PC-9 (cell line): ENCODE measurements around the gene SLC36A3. TPM values are rescaled to one million over a fixed set of nuclear protein-coding genes. Genes with fewer than 3 reads are reported as not detected.
A peak's percentile ranks its signal among the peaks of the same experiment; 100 is the strongest.

Experiments used
- BruUV-seq: library from RNA; stranded (reverse); fragments of 400-500 nt; replicated peaks from 2 replicates; lab custom pipeline; 2021; lab: Mats Ljungman, UMichigan
- CTCF ChIA-PET: fragments of 300-600 bp; sonication (Branson Sonifier 250); formaldehyde crosslinking; loops from one replicate; lab custom pipeline; 2022; ENCODE audit warnings: antibody characterized with exemption; lab: Charles Lee
- POLR2A ChIA-PET: fragments of 300-600 bp; sonication (Branson Sonifier 250); formaldehyde crosslinking; loops from one replicate; lab custom pipeline; 2022; ENCODE audit warnings: antibody characterized with exemption; ENCODE audit not compliant: unreplicated experiment; lab: Charles Lee
- DNase-seq, 2 experiments: peaks; one replicate each; pipeline versions ENCODE4 v3.0.0 to v3.0.0-alpha.2; 2015 to 2022; ENCODE audit warnings: mixed read lengths in 1 of 2
- H2AFZ ChIP-seq: fragments of 200-600 bp; sonication (generic); 2 replicates; pipeline ENCODE4 v1.8.1; 2017; ENCODE audit warnings: antibody characterized with exemption
- H3F3A ChIP-seq: fragments of 200-600 bp; sonication (generic); 2 replicates; pipeline ENCODE4 v1.8.1; 2017; ENCODE audit warnings: antibody characterized with exemption, mild to moderate bottlenecking, low read depth; ENCODE audit not compliant: insufficient read depth
- H3K27ac ChIP-seq: fragments of 200-600 bp; sonication (generic); 2 replicates; pipeline ENCODE4 v1.6.1; 2016; ENCODE audit warnings: mixed run types
- H3K27me3 ChIP-seq: fragments of 200-600 bp; sonication (generic); 2 replicates; pipeline ENCODE4 v1.6.1; 2016; ENCODE audit warnings: low read depth, mixed run types; ENCODE audit not compliant: insufficient read depth
- H3K36me3 ChIP-seq: fragments of 200-600 bp; sonication (generic); 2 replicates; pipeline ENCODE4 v1.6.1; 2016; ENCODE audit warnings: low read depth, mixed run types
- H3K4me1 ChIP-seq: fragments of 200-600 bp; sonication (generic); replicated peaks from 2 replicates; pipeline ENCODE4 v1.6.1; 2016; ENCODE audit warnings: mixed run types; ENCODE audit not compliant: insufficient read depth
- H3K4me2 ChIP-seq: fragments of 200-600 bp; sonication (generic); 2 replicates; pipeline ENCODE4 v1.6.1; 2017; ENCODE audit warnings: mixed run types
- H3K4me3 ChIP-seq: fragments of 200-600 bp; sonication (generic); 2 replicates; pipeline ENCODE4 v1.6.1; 2016; ENCODE audit warnings: mixed run types
- H3K79me2 ChIP-seq: fragments of 200-600 bp; sonication (generic); 2 replicates; pipeline ENCODE4 v1.6.1; 2017; ENCODE audit warnings: low read depth, mixed run types
- H3K9me2 ChIP-seq: fragments of 200-600 bp; sonication (generic); 2 replicates; pipeline ENCODE4 v1.8.1; 2017; ENCODE audit warnings: mild to moderate bottlenecking; ENCODE audit not compliant: insufficient read depth
- H3K9me3 ChIP-seq: fragments of 200-600 bp; sonication (generic); 2 replicates; pipeline ENCODE4 v1.8.1; 2016; ENCODE audit warnings: low read depth; ENCODE audit not compliant: insufficient read depth
- H4K20me1 ChIP-seq: fragments of 200-600 bp; sonication (generic); 2 replicates; pipeline ENCODE4 v1.8.1; 2017; ENCODE audit not compliant: insufficient read depth
- EZH2 ChIP-seq: fragments of 200-600 bp; sonication (generic); IDR thresholded peaks from 2 replicates; pipeline ENCODE4 v1.8.0; 2017; ENCODE audit warnings: antibody characterized with exemption, low read depth
- intact Hi-C: fragments of 100-400 bp; cut with micrococcal nuclease; formaldehyde crosslinking; loops from one replicate; pipeline ENCODE4 v1.10.0; 2022; ENCODE audit not compliant: unreplicated experiment
- total RNA-seq: library from RNA; stranded (reverse); gene quantifications from 2 replicates; pipeline ENCODE4 v1.2.3, GENCODE V29; 2021
- TF ChIP-seq, protein P1 (sequence below): fragments of 200-600 bp; sonication (generic); conservative IDR thresholded peaks from 2 replicates; pipeline ENCODE4 v1.6.1; 2017; ENCODE audit warnings: mixed run types, antibody characterized with exemption, mild to moderate bottlenecking, moderate library complexity

SLC36A3 gene
- total RNA-seq, 1 experiment from 2014 or later, result not detected

DNA sequence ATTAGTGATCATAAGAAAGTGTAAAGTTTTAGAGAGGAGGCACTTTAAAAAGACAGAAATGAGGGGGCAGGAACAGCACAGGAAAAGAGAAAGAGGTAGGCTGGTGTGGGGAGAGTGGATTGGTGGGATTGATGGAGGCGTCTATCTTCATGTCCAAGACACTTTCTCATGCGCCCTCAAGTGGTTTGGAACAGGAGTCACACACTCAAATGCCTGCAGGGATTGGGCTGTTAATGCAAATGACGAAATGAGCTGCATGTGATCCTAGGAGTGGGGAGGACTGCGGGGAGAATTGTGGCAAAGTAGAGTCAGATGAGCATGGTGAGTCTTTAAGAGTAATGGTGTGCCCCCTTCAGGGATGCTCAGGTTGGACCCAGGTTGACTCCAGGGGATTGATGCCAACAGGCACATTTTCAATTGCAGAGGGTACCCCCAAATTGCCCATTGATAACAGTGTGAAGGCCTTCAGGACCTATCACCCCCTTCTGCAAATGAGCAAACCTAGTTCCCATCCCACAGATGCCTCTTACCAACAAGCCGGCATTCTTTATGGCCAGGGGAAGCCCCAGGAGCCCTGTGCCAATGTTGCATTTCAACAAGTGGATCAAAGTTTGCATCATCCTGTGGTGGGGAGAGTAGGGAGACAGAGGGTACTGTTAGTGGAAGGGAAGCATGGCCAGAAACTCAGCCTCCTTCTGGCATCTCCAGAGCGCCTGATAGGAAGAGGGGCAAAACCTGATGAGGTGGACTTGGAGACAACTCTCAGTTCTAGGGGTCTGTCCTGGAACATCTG, 5.3 kb downstream of the SLC36A3 start:
- intact Hi-C loops, result no loop called here
- POLR2A ChIA-PET, result no interaction called here
- DNase-seq, result no peak

DNA sequence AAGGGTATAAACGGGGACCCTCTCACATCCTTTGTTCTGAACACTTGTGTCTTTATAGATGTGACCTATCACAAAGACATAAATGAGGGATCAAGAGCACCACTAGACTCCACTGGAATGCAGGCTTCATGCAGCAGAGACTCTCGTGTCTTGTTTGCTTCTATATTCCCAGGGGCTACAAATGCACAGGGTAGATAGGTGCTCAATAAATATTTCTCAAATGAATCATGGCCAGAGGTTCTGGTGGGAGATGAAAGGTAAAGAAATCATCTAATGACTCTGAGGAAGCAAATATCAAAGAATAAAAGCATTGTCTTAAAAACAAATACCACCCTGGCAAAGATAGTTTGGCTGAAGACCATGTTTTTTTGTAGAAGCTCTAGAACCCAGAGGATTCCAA, 6.6 kb downstream of the SLC36A3 start:
- BruUV-seq, result no TSS peak
- Histone ChIP-seq H3K9me3 (no peaks in the 10 kb centered on the region), H3K27me3 (peaks cover 4% of the 10 kb centered on the region; the same call in 1 of the 2 replicates), H3K4me3 (no peak overlapping the region), H3F3A (no peaks in the 10 kb centered on the region), H2AFZ (no peak overlapping the region), H3K27ac (no peak overlapping the region), H3K9me2 (no peaks in the 10 kb centered on the region), H3K4me2 (no peak overlapping the region), H3K4me1 (0 out of 2 replicates have a peak, but pooled peaks cover 4% of the 10 kb centered on the region), H3K79me2 (no peaks in the 10 kb centered on the region), H3K36me3 (no peaks in the 10 kb centered on the region), H4K20me1 (no peaks in the 10 kb centered on the region)
- POLR2A ChIA-PET, result no interaction called here
- CTCF ChIA-PET, result no interaction called here
- TF ChIP-seq, protein P1, sequence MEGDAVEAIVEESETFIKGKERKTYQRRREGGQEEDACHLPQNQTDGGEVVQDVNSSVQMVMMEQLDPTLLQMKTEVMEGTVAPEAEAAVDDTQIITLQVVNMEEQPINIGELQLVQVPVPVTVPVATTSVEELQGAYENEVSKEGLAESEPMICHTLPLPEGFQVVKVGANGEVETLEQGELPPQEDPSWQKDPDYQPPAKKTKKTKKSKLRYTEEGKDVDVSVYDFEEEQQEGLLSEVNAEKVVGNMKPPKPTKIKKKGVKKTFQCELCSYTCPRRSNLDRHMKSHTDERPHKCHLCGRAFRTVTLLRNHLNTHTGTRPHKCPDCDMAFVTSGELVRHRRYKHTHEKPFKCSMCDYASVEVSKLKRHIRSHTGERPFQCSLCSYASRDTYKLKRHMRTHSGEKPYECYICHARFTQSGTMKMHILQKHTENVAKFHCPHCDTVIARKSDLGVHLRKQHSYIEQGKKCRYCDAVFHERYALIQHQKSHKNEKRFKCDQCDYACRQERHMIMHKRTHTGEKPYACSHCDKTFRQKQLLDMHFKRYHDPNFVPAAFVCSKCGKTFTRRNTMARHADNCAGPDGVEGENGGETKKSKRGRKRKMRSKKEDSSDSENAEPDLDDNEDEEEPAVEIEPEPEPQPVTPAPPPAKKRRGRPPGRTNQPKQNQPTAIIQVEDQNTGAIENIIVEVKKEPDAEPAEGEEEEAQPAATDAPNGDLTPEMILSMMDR, result no peak
- no peak for TF ChIP-seq EZH2
- intact Hi-C loops, result no loop called here
- DNase-seq, result peak in 1 of 2 experiments; percentile 48

More for the DNA sequence above, 5.3 kb downstream of the SLC36A3 start:
- BruUV-seq, result no TSS peak
- Histone ChIP-seq H3K4me3 (no peak overlapping the region), H3K36me3 (no peaks in the 10 kb centered on the region), H2AFZ (no peak overlapping the region), H3K4me1 (0 out of 2 replicates have a peak, but pooled peaks cover 4% of the 10 kb centered on the region), H3K27ac (no peak overlapping the region), H4K20me1 (no peaks in the 10 kb centered on the region), H3K9me2 (no peaks in the 10 kb centered on the region), H3K9me3 (no peaks in the 10 kb centered on the region), H3K4me2 (no peak overlapping the region), H3K27me3 (peaks cover 4% of the 10 kb centered on the region; the same call in 1 of the 2 replicates), H3F3A (no peaks in the 10 kb centered on the region), H3K79me2 (no peaks in the 10 kb centered on the region)
- TF ChIP-seq, protein P1, result no peak
- no peak for TF ChIP-seq EZH2
- CTCF ChIA-PET, result no interaction called here

DNA sequence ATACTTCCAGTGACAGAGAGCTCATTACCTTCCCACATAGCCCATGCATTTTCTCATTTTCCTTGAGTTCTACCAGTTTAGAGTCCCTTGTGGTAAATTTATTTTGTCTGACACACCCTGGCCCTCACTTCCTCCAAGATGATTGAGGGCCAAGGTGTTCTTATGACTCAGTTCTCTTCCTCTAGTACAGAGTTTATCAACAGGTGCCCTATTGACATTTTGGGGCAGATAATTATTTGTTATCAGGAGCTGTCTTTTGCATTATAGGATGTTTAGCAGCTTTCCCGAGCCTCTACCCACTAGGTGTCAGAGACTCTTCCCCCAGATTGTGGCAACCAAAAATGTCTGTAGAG, 7.1 kb downstream of the SLC36A3 start:
- CTCF ChIA-PET, result no interaction called here
- no peaks in the 10 kb centered on the region for H3K9me2 ChIP-seq
- no peak overlapping the region for H3K27ac ChIP-seq
- no peaks in the 10 kb centered on the region for H3K9me3 ChIP-seq
- no peak overlapping the region for H3K4me3 ChIP-seq
- H4K20me1 ChIP-seq, result no peaks in the 10 kb centered on the region
- no peaks in the 10 kb centered on the region for H3K36me3 ChIP-seq
- no TSS peak for BruUV-seq
- intact Hi-C loops, result no loop called here
- POLR2A ChIA-PET, result no interaction called here
- H3K27me3 ChIP-seq, result peaks cover 4% of the 10 kb centered on the region; the same call in 1 of the 2 replicates
- 0 out of 2 replicates have a peak, but pooled peaks cover 4% of the 10 kb centered on the region for H3K4me1 ChIP-seq
- no peak overlapping the region for H3K4me2 ChIP-seq
- H3F3A ChIP-seq, result no peaks in the 10 kb centered on the region
- no peaks in the 10 kb centered on the region for H3K79me2 ChIP-seq
- TF ChIP-seq, protein P1, result no peak
- TF ChIP-seq EZH2, result no peak
- H2AFZ ChIP-seq, result no peak overlapping the region
- DNase-seq, result no peak
